ENCODE data around the gene CHKB. TPM values are rescaled to one million over a fixed set of nuclear protein-coding genes. Genes with fewer than 3 reads are reported as not detected.

The CHKB gene
- total and polyA plus RNA-seq, 2 donors (not counting 1 experiment from before 2014, with no cell fraction given) = 21.9 to 22.8 TPM

GRCh38 chr22:50556703-50557102 lies 25.9 kb downstream of the CHKB start:
- no peaks in the 10 kb centered on the region for H3K4me1 ChIP-seq (ENCODE audit: control insufficient read depth, extremely low read depth, insufficient read depth, low read length)
- H3K9me3 ChIP-seq (ENCODE audit: control insufficient read depth, insufficient read depth, low read depth, low read length) = no peaks in the 10 kb centered on the region
- no peaks in the 10 kb centered on the region for H4K20me1 ChIP-seq (ENCODE audit: control insufficient read depth, extremely low read depth, insufficient read depth, low read length)
- no peak overlapping the region for H2AFZ ChIP-seq (ENCODE audit: low read length)
- no peak overlapping the region for H3K27ac ChIP-seq (ENCODE audit: insufficient read depth, low read length)
- H3K27me3 ChIP-seq (ENCODE audit: control insufficient read depth, insufficient read depth, low read length) = peaks cover 11% of the 10 kb centered on the region
- H3K79me2 ChIP-seq (ENCODE audit: control insufficient read depth, insufficient read depth, low read length) = no peaks in the 10 kb centered on the region
- no peak overlapping the region for H3K4me3 ChIP-seq (replicated peaks in 1 of 4; ENCODE audit: control extremely low read depth in 1 of 4, insufficient read depth in 1 of 4, low read depth in 3 of 4, low read length in 4 of 4)
- no peaks in the 10 kb centered on the region for H3K36me3 ChIP-seq (ENCODE audit: control insufficient read depth, insufficient read depth, low read length)
- H3K4me2 ChIP-seq (ENCODE audit: extremely low read depth, insufficient read depth, low read length) = no peak overlapping the region
- no peak for DNase-seq (ENCODE audit: low read depth in 2 of 2)
- no peak overlapping the region for H3K9ac ChIP-seq (ENCODE audit: insufficient read depth, low read length)
- TF ChIP-seq EZH2 (IDR thresholded peaks at IDR 0.05; ENCODE audit: low read length, missing control alignments) = no peak
- no peak for TF ChIP-seq CTCF (conservative IDR thresholded peaks at IDR 0.05 in 1 of 2, IDR thresholded peaks at IDR 0.05 in 1 of 2; ENCODE audit: low read depth in 1 of 2, low read length in 2 of 2)

- Histone ChIP-seq H2AFZ (ENCODE audit: low read length) (no peak overlapping the region), H3K9me3 (ENCODE audit: control insufficient read depth, insufficient read depth, low read depth, low read length) (no peaks in the 10 kb centered on the region), H3K4me1 (ENCODE audit: control insufficient read depth, extremely low read depth, insufficient read depth, low read length) (no peaks in the 10 kb centered on the region), H3K79me2 (ENCODE audit: control insufficient read depth, insufficient read depth, low read length) (no peaks in the 10 kb centered on the region), H3K27ac (ENCODE audit: insufficient read depth, low read length) (no peak overlapping the region), H4K20me1 (ENCODE audit: control insufficient read depth, extremely low read depth, insufficient read depth, low read length) (no peaks in the 10 kb centered on the region), H3K9ac (ENCODE audit: insufficient read depth, low read length) (no peak overlapping the region), H3K4me2 (ENCODE audit: extremely low read depth, insufficient read depth, low read length) (no peak overlapping the region), H3K36me3 (ENCODE audit: control insufficient read depth, insufficient read depth, low read length) (no peaks in the 10 kb centered on the region), H3K27me3 (ENCODE audit: control insufficient read depth, insufficient read depth, low read length) (peaks cover 12% of the 10 kb centered on the region), H3K4me3 (replicated peaks in 1 of 4; ENCODE audit: control extremely low read depth in 1 of 4, insufficient read depth in 1 of 4, low read depth in 3 of 4, low read length in 4 of 4) (no peak overlapping the region)
- TF ChIP-seq CTCF (conservative IDR thresholded peaks at IDR 0.05 in 1 of 2, IDR thresholded peaks at IDR 0.05 in 1 of 2; ENCODE audit: low read depth in 1 of 2, low read length in 2 of 2) (no peak), EZH2 (IDR thresholded peaks at IDR 0.05; ENCODE audit: low read length, missing control alignments) (no peak)
- no peak for DNase-seq (ENCODE audit: low read depth in 2 of 2)
Observed at GRCh38 chr22:50553310-50553709, 29.3 kb downstream of the CHKB start.

DNA sequence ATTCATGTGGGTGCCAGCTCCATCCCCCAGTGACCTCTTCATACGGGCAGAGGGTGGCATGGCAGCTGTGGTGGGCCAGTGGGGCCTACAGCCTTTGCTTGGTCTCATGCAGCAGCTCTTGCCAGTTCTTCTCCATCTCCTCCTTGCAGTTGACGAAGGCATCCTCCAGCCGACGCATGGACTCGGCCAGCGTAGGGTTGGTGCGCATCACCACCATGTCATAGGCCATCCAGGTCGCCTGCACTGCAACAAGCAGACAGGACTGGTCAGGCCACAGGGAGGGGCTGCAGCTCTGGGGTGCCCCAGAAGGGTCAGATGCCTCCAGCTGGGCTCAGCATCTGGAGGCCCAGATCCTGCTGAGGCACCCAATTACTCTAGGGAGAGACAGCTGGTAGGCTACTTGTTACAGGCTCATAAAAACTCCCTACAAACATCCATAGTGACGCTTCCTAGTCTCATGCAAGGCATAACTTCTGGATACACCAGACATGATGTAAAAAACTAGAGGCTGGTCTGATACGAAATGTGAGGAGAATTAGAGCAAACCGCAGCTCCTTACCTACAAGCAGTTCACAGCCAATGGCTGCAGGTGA lies 31.4 kb downstream of the CHKB start:
- no peaks in the 10 kb centered on the region for H3K79me2 ChIP-seq (ENCODE audit: control insufficient read depth, insufficient read depth, low read length)
- no peak overlapping the region for H3K4me2 ChIP-seq (ENCODE audit: extremely low read depth, insufficient read depth, low read length)
- H3K4me1 ChIP-seq (ENCODE audit: control insufficient read depth, extremely low read depth, insufficient read depth, low read length) = no peaks in the 10 kb centered on the region
- no peaks in the 10 kb centered on the region for H3K9me3 ChIP-seq (ENCODE audit: control insufficient read depth, insufficient read depth, low read depth, low read length)
- H3K36me3 ChIP-seq (ENCODE audit: control insufficient read depth, insufficient read depth, low read length) = no peaks in the 10 kb centered on the region
- no peak overlapping the region for H3K27ac ChIP-seq (ENCODE audit: insufficient read depth, low read length)
- H2AFZ ChIP-seq (ENCODE audit: low read length) = no peak overlapping the region
- no peaks in the 10 kb centered on the region for H4K20me1 ChIP-seq (ENCODE audit: control insufficient read depth, extremely low read depth, insufficient read depth, low read length)
- H3K27me3 ChIP-seq (ENCODE audit: control insufficient read depth, insufficient read depth, low read length) = peaks cover 23% of the 10 kb centered on the region
- no peak for DNase-seq (ENCODE audit: low read depth in 2 of 2)
- no peak overlapping the region for H3K9ac ChIP-seq (ENCODE audit: insufficient read depth, low read length)
- H3K4me3 ChIP-seq (replicated peaks in 1 of 4; ENCODE audit: control extremely low read depth in 1 of 4, insufficient read depth in 1 of 4, low read depth in 3 of 4, low read length in 4 of 4) = no peak overlapping the region
- no peak for TF ChIP-seq CTCF (conservative IDR thresholded peaks at IDR 0.05 in 1 of 2, IDR thresholded peaks at IDR 0.05 in 1 of 2; ENCODE audit: low read depth in 1 of 2, low read length in 2 of 2)
- no peak for TF ChIP-seq EZH2 (IDR thresholded peaks at IDR 0.05; ENCODE audit: low read length, missing control alignments)

All from fibroblast of lung (primary cell).